HG03066 (cell line): Measurements from ENCODE around the gene AKT2.

Source experiments
- ATAC-seq: cut with Tn5 transposase; IDR thresholded peaks from one replicate; pipeline ENCODE4 v1.9.1; 2021; ENCODE audit warnings: low read depth; ENCODE audit not compliant: unreplicated experiment

Gene AKT2

GRCh38 chr19:40239415-40240226 is 45.5 kb downstream of the AKT2 start:
- no peak for ATAC-seq

GRCh38 chr19:40238775-40239174 is 46.4 kb downstream of the AKT2 start:
- no peak for ATAC-seq

- ATAC-seq: no peak
These were observed 47.4 kb downstream of the AKT2 start for GRCh38 chr19:40237791-40238190.

GRCh38 chr19:40236366-40236765 is 48.8 kb downstream of the AKT2 start:
- no peak for ATAC-seq

GRCh38 chr19:40236026-40236355 is 49.2 kb downstream of the AKT2 start:
- ATAC-seq: no peak

GRCh38 chr19:40235238-40236025 is 49.7 kb downstream of the AKT2 start:
- no peak for ATAC-seq

- no peak for ATAC-seq
These were observed 50.5 kb downstream of the AKT2 start for GRCh38 chr19:40234429-40235237.

- no peak for ATAC-seq
These were observed 51.2 kb downstream of the AKT2 start for GRCh38 chr19:40233811-40234389.

GRCh38 chr19:40232949-40233810 is 52.0 kb downstream of the AKT2 start:
- no peak for ATAC-seq

- ATAC-seq: no peak
These were observed 52.7 kb downstream of the AKT2 start for GRCh38 chr19:40232479-40232878.

- ATAC-seq: no peak
These were observed 53.4 kb downstream of the AKT2 start for GRCh38 chr19:40231544-40232424.

GRCh38 chr19:40231057-40231456 is 54.1 kb downstream of the AKT2 start:
- no peak for ATAC-seq

GRCh38 chr19:40229926-40230417 is 55.2 kb downstream of the AKT2 start:
- ATAC-seq: no peak

- no peak for ATAC-seq
These were observed 55.7 kb downstream of the AKT2 start for GRCh38 chr19:40229484-40229883.

- ATAC-seq: no peak
These were observed 56.3 kb downstream of the AKT2 start for GRCh38 chr19:40228863-40229262.

- ATAC-seq: no peak
These were observed 56.8 kb downstream of the AKT2 start for GRCh38 chr19:40228346-40228745.

GRCh38 chr19:40225440-40226305 is 59.5 kb downstream of the AKT2 start:
- ATAC-seq: no peak
